PC-3 (cell line): ENCODE results near the gene ABHD16A. TPM values are rescaled to one million over a fixed set of nuclear protein-coding genes. Genes with fewer than 3 reads are reported as not detected.

ENCODE experiments used
- ATAC-seq: fragments of 200-7000 bp; cut with Tn5 transposase; 2 replicates; pipeline ENCODE4 v1.9.1; 2020; ENCODE audit warnings: mild to moderate bottlenecking, moderate library complexity
- BruUV-seq: library from RNA; stranded (reverse); fragments of 400-500 nt; replicated peaks from 2 replicates; lab custom pipeline; 2021; lab: Mats Ljungman, UMichigan
- CTCF ChIA-PET: fragments of 300-600 bp; sonication (Branson Sonifier 250); formaldehyde crosslinking; loops from one replicate; lab custom pipeline; 2022; ENCODE audit warnings: antibody characterized with exemption; lab: Charles Lee
- POLR2A ChIA-PET: fragments of 300-600 bp; sonication (Branson Sonifier 250); formaldehyde crosslinking; loops from one replicate; lab custom pipeline; 2022; ENCODE audit warnings: antibody characterized with exemption; ENCODE audit not compliant: unreplicated experiment; lab: Charles Lee
- DNase-seq: peaks from one replicate; pipeline ENCODE4 v3.0.0-alpha.2; 2015
- H2AFZ ChIP-seq: fragments of 300-600 bp; sonication (generic); 2 replicates; pipeline ENCODE4 v1.6.0; 2016; ENCODE audit warnings: antibody characterized with exemption, low read length
- H3F3A ChIP-seq: fragments of 300-600 bp; sonication (generic); one replicate; pipeline ENCODE4 v1.6.0; 2017; ENCODE audit warnings: antibody characterized with exemption, low read length, control low read depth, mild to moderate bottlenecking; ENCODE audit not compliant: unreplicated experiment
- H3K27ac ChIP-seq: fragments of 300-600 bp; sonication (generic); 2 replicates; pipeline ENCODE4 v1.5.1; 2016; ENCODE audit warnings: mild to moderate bottlenecking, low read length
- H3K27me3 ChIP-seq: fragments of 300-600 bp; sonication (generic); 2 replicates; pipeline ENCODE4 v1.6.1; 2016; ENCODE audit warnings: low read length, mixed read lengths
- H3K36me3 ChIP-seq: fragments of 300-600 bp; sonication (generic); 2 replicates; pipeline ENCODE4 v1.6.1; 2016; ENCODE audit warnings: low read depth, mixed run types, low read length, mixed read lengths
- H3K4me1 ChIP-seq: fragments of 300-600 bp; sonication (generic); 2 replicates; pipeline ENCODE4 v1.5.1; 2016; ENCODE audit warnings: low read length; ENCODE audit not compliant: insufficient read depth
- H3K4me2 ChIP-seq: fragments of 300-600 bp; sonication (generic); 2 replicates; pipeline ENCODE4 v1.6.0; 2016; ENCODE audit warnings: low read length
- H3K4me3 ChIP-seq: fragments of 300-600 bp; sonication (generic); 2 replicates; pipeline ENCODE4 v1.5.1; 2016; ENCODE audit warnings: mild to moderate bottlenecking, low read length, mixed read lengths
- H3K79me2 ChIP-seq: fragments of 300-600 bp; sonication (generic); 2 replicates; pipeline ENCODE4 v1.6.1; 2017; ENCODE audit warnings: low read length, mixed read lengths
- H3K9ac ChIP-seq: fragments of 300-600 bp; sonication (generic); 2 replicates; pipeline ENCODE4 v1.6.0; 2016; ENCODE audit warnings: mild to moderate bottlenecking, low read length
- H3K9me2 ChIP-seq: fragments of 300-600 bp; sonication (generic); replicated peaks from 2 replicates; pipeline ENCODE4 v1.6.1; 2016; ENCODE audit warnings: mixed run types, low read length, mixed read lengths
- H3K9me3 ChIP-seq: fragments of 300-600 bp; sonication (generic); 2 replicates; pipeline ENCODE4 v1.6.1; 2016; ENCODE audit warnings: low read length, mixed read lengths
- H4K20me1 ChIP-seq: fragments of 300-600 bp; sonication (generic); 2 replicates; pipeline ENCODE4 v1.6.1; 2016; ENCODE audit warnings: low read length, mixed read lengths
- EZH2 ChIP-seq: fragments of 300-600 bp; sonication (generic); IDR thresholded peaks from one replicate; pipeline ENCODE4 v1.6.1; 2017; ENCODE audit warnings: antibody characterized with exemption, mild to moderate bottlenecking, low read length; ENCODE audit not compliant: unreplicated experiment
- EZH2phosphoT487 ChIP-seq: fragments of 300-600 bp; sonication (generic); IDR thresholded peaks from 2 replicates; pipeline ENCODE4 v1.6.1; 2018; ENCODE audit warnings: mild to moderate bottlenecking, antibody characterized with exemption, low read length, borderline replicate concordance
- intact Hi-C: fragments of 100-400 bp; cut with micrococcal nuclease; formaldehyde crosslinking; loops from 2 replicates; pipeline ENCODE4 v1.9.0; 2023
- total RNA-seq: library from RNA; depleted of rRNA; stranded (reverse); fragments of >200 nt; gene quantifications from 2 replicates; pipeline ENCODE4 v1.2.3, GENCODE V29; 2014
- TF ChIP-seq, protein P1 (sequence below): fragments of 300-600 bp; sonication (generic); conservative IDR thresholded peaks from 2 replicates; pipeline ENCODE4 v1.5.1; 2017; ENCODE audit warnings: antibody characterized with exemption, low read depth, mild to moderate bottlenecking, low read length

The ABHD16A gene
- total RNA-seq, 1 experiment from 2014 or later = 52.0 TPM

DNA sequence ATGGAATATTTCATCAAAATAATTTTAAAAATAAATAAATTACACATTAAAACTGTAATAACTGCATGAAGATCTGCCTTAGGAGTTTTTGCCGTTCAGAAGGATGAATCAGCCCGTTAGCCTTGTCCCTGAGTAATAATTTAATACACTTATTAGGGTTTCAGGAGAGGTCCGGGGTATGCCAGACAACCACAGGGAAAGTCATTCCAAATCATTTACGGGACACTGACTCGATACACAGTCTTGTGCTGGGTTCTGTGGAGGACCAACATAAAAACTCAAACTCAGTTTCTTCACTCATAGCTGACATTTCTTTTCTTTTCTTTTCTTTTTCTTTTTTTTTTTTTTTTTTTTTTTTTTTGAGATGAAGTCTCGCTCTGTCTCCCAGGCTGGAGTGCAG is 2.8 kb upstream of the ABHD16A start:
- no peaks in the 10 kb centered on the region for H3K27me3 ChIP-seq
- H3K9me3 ChIP-seq = no peaks in the 10 kb centered on the region
- H3K79me2 ChIP-seq = peaks cover 21% of the 10 kb centered on the region
- no peak overlapping the region for H3K4me3 ChIP-seq
- ATAC-seq = no peak
- DNase-seq = no peak
- peaks cover 10% of the 10 kb centered on the region for H3K4me1 ChIP-seq
- BruUV-seq = no TSS peak
- TF ChIP-seq EZH2 = no peak
- TF ChIP-seq EZH2phosphoT487 = no peak
- TF ChIP-seq, protein P1, sequence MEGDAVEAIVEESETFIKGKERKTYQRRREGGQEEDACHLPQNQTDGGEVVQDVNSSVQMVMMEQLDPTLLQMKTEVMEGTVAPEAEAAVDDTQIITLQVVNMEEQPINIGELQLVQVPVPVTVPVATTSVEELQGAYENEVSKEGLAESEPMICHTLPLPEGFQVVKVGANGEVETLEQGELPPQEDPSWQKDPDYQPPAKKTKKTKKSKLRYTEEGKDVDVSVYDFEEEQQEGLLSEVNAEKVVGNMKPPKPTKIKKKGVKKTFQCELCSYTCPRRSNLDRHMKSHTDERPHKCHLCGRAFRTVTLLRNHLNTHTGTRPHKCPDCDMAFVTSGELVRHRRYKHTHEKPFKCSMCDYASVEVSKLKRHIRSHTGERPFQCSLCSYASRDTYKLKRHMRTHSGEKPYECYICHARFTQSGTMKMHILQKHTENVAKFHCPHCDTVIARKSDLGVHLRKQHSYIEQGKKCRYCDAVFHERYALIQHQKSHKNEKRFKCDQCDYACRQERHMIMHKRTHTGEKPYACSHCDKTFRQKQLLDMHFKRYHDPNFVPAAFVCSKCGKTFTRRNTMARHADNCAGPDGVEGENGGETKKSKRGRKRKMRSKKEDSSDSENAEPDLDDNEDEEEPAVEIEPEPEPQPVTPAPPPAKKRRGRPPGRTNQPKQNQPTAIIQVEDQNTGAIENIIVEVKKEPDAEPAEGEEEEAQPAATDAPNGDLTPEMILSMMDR = no peak
- H2AFZ ChIP-seq = no peak overlapping the region
- no peaks in the 10 kb centered on the region for H3K9me2 ChIP-seq
- ChIA-PET POLR2A (no interaction called here), CTCF (no interaction called here)
- no peak overlapping the region for H3K27ac ChIP-seq
- no peaks in the 10 kb centered on the region for H4K20me1 ChIP-seq
- no peaks in the 10 kb centered on the region for H3K36me3 ChIP-seq
- no peak overlapping the region for H3K4me2 ChIP-seq
- no peak overlapping the region for H3K9ac ChIP-seq
- intact Hi-C loops = no loop called here
- H3F3A ChIP-seq = no peaks in the 10 kb centered on the region

DNA sequence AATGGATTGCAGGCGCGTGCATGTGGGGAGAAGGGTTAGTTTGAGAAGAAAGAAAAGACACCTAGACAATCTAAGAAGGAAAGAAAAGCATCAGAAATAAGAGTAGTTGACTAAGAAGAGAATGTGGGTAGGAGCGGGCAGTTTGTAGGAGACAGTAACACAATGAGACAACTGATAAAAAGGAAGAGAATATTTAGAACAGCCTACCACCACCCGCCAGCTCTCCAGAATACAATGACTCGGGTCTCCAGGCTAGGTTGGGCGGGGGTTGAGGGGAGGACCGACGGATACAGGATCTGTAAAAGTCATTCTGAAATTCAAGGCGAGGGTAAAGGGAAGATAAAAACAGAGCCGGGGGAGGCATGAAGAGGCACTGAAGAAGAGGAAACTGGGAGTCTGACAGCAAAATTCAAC is 712 bp downstream of the ABHD16A start:
- H3K4me3 ChIP-seq = peak overlapping the region; percentile 85
- peaks cover 10% of the 10 kb centered on the region for H3K4me1 ChIP-seq
- H3K4me2 ChIP-seq = peak overlapping the region; percentile 95
- peaks cover 25% of the 10 kb centered on the region for H3K79me2 ChIP-seq
- H3K36me3 ChIP-seq = no peaks in the 10 kb centered on the region
- no peaks in the 10 kb centered on the region for H3F3A ChIP-seq
- POLR2A ChIA-PET = interaction anchor here (0.6 kb wide), 1 partner anchor 23 kb away, joined by 21 read pairs; no protein-coding TSS in a partner anchor
- peak overlapping the region; percentile 86 for H3K9ac ChIP-seq
- H3K9me3 ChIP-seq = no peaks in the 10 kb centered on the region
- H3K27ac ChIP-seq = peak overlapping the region; percentile 71
- no peaks in the 10 kb centered on the region for H4K20me1 ChIP-seq
- ATAC-seq = peak; percentile 23
- intact Hi-C loops = no loop called here
- no TSS peak for BruUV-seq
- H3K27me3 ChIP-seq = no peaks in the 10 kb centered on the region
- peak overlapping the region; percentile 87 for H2AFZ ChIP-seq
- TF ChIP-seq EZH2 (no peak), EZH2phosphoT487 (no peak)
- TF ChIP-seq, protein P1 = no peak
- CTCF ChIA-PET = no interaction called here
- H3K9me2 ChIP-seq = no peaks in the 10 kb centered on the region
- peak; percentile 8 for DNase-seq

DNA sequence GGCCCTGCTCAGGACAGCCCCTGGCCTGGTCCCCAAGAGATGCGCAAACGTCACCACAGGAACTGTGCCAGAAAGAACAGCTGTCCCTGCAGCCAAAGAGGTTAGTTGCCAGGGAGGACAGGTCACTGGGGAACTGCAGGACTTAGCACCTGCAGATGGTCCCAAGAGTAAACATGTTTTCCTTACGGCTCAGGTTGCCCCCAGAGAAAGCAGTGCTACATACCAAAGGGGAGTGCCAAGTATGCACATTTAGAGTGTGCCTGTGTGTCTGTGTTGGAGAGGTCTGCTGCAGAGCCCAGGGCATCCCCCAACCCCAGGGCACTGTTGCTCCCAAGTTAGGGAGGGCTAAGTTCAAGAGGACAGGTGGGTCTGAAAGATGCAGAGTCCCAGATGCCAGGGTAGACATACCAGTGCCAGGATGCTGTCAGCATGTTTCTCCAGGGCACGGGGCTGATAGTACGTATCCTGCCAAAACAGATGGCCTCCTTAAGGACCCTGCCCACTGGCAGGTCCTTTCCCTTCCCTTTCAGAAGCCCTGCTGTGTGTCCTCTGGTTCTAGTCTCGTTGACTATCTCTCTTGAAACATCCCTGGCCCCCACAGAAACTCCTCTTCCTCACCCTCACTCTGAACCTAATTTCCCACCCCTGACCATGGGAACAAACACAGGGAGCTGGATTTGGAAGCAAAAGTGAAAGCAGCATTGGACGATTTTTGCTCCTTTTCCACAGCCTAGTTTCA is 1.3 kb downstream of the ABHD16A start:
- Histone ChIP-seq H3K79me2 (peaks cover 25% of the 10 kb centered on the region), H3K9me2 (no peaks in the 10 kb centered on the region), H3K36me3 (no peaks in the 10 kb centered on the region; the same call in 1 of the 2 replicates), H3K9ac (peak overlapping the region; percentile 86), H4K20me1 (no peaks in the 10 kb centered on the region), H3K27me3 (no peaks in the 10 kb centered on the region), H3K4me2 (peak overlapping the region; percentile 95), H3K4me1 (peaks cover 10% of the 10 kb centered on the region), H3K27ac (peak overlapping the region; percentile 71; the same call in 1 of the 2 replicates), H3F3A (no peaks in the 10 kb centered on the region), H3K4me3 (peak overlapping the region; percentile 85), H2AFZ (peak overlapping the region; percentile 87), H3K9me3 (no peaks in the 10 kb centered on the region)
- ATAC-seq (no peak), DNase-seq (no peak)
- no TSS peak for BruUV-seq
- POLR2A ChIA-PET = interaction anchor here (0.6 kb wide), 2 partner anchors 24 to 1089 kb away, joined by 5 to 21 read pairs; no protein-coding TSS in a partner anchor
- CTCF ChIA-PET = no interaction called here
- intact Hi-C loops = no loop called here
- TF ChIP-seq EZH2phosphoT487 (no peak), EZH2 (no peak)
- TF ChIP-seq, protein P1 = no peak
